T-cell (primary cell): ENCODE measurements around the gene AKAP5. TPM values are rescaled to one million over a fixed set of nuclear protein-coding genes. Genes with fewer than 3 reads are reported as not detected.

ENCODE experiments used
- ATAC-seq, 4 experiments: fragments of 200-7000 bp in 3 of 4; fragments of 150-1000 bp in 1 of 4; cut with Tn5 transposase; replicated peaks in 1 of 4; 1 replicate in 3 of 4; 2 replicates in 1 of 4; pipeline ENCODE4 v1.10.0; 2021; ENCODE audit warnings: moderate library complexity in 3 of 4, mild to moderate bottlenecking in 2 of 4, moderate number of reproducible peaks in 1 of 4
- CTCF ChIA-PET, 2 donors: fragments of 300-600 bp; sonication (Branson Sonifier 250); formaldehyde crosslinking; loops; one replicate each; lab custom pipeline; 2022; ENCODE audit warnings: antibody characterized with exemption in 2 of 2; lab: Charles Lee
- POLR2A ChIA-PET, 2 donors: fragments of 300-600 bp; sonication (Branson Sonifier 250); formaldehyde crosslinking; loops; one replicate each; lab custom pipeline; 2022; ENCODE audit warnings: antibody characterized with exemption in 2 of 2; lab: Charles Lee
- DNase-seq, 35 experiments: peaks; one replicate each; pipeline versions ENCODE4 v3.0.0 to v3.0.0-alpha.2; 2013 to 2023
- H3K27ac ChIP-seq: one replicate; pipeline ENCODE4 v1.5.1; 2013; ENCODE audit warnings: low read length
- H3K27me3 ChIP-seq, 2 experiments: replicated peaks in 1 of 2; 1 replicate in 1 of 2; 2 replicates in 1 of 2; pipeline versions ENCODE4 v1.6.1 to v1.7.0; 2013; ENCODE audit warnings: low read length in 1 of 2, mixed read lengths in 1 of 2; ENCODE audit not compliant: control insufficient read depth in 2 of 2, insufficient read depth in 2 of 2; ENCODE audit errors: extremely low read depth in 1 of 2
- H3K36me3 ChIP-seq, 2 donors: 1 replicate in 1 of 2; 2 replicates in 1 of 2; pipeline versions ENCODE4 v1.6.1 to v1.7.0; 2013; ENCODE audit warnings: low read length in 1 of 2; ENCODE audit not compliant: control insufficient read depth in 2 of 2, insufficient read depth in 1 of 2; ENCODE audit errors: extremely low read depth in 1 of 2
- H3K4me1 ChIP-seq, 2 experiments: 1 replicate in 1 of 2; 2 replicates in 1 of 2; pipeline versions ENCODE4 v1.6.1 to v1.7.0; 2013; ENCODE audit warnings: low read length in 2 of 2, mixed read lengths in 1 of 2; ENCODE audit not compliant: insufficient read depth in 2 of 2, control insufficient read depth in 1 of 2; ENCODE audit errors: extremely low read depth in 1 of 2
- H3K4me3 ChIP-seq, 2 donors: 1 replicate in 1 of 2; 2 replicates in 1 of 2; pipeline versions ENCODE4 v1.5.1 to v1.7.0; 2013; ENCODE audit warnings: mild to moderate bottlenecking in 2 of 2, low read length in 1 of 2, moderate library complexity in 1 of 2; ENCODE audit not compliant: control insufficient read depth in 1 of 2; ENCODE audit errors: extremely low read depth in 1 of 2
- H3K9me3 ChIP-seq: 2 replicates; pipeline ENCODE4 v1.7.0; 2013
- H3K27ac Mint-ChIP-seq, 2 donors: one replicate each; pipeline ENCODE4 v1.8.0; 2020 to 2021; ENCODE audit warnings: mild to moderate bottlenecking in 2 of 2, mixed read lengths in 2 of 2
- H3K27me3 Mint-ChIP-seq, 2 donors: one replicate each; pipeline ENCODE4 v1.8.0; 2021 to 2022; ENCODE audit warnings: mixed read lengths in 2 of 2
- H3K36me3 Mint-ChIP-seq: one replicate; pipeline ENCODE4 v1.8.0; 2021; ENCODE audit warnings: mixed read lengths
- H3K4me1 Mint-ChIP-seq, 3 donors: one replicate each; pipeline ENCODE4 v1.8.0; 2020 to 2022; ENCODE audit warnings: mixed read lengths in 3 of 3, mild to moderate bottlenecking in 1 of 3
- H3K4me3 Mint-ChIP-seq, 3 donors: one replicate each; pipeline ENCODE4 v1.8.0; 2020 to 2022; ENCODE audit warnings: mild to moderate bottlenecking in 3 of 3, mixed read lengths in 3 of 3, moderate library complexity in 3 of 3
- H3K9me3 Mint-ChIP-seq, 3 donors: one replicate each; pipeline ENCODE4 v1.8.0; 2020 to 2022; ENCODE audit warnings: mixed read lengths in 3 of 3
- WGBS: methylation state at CpG from one replicate; pipeline ENCODE4 v1.1.5; 2013; ENCODE audit warnings: missing lambda C conversion rate; ENCODE audit not compliant: insufficient coverage; 5-methylcytosine and 5-hydroxymethylcytosine counted together
- total RNA-seq, 35 experiments: library from RNA in 6 of 35; stranded (reverse) in 6 of 35; fragments of 120-200 nt in 1 of 35; gene quantifications; one replicate each; pipeline versions ENCODE4 v1.2.1 to v1.2.4 and lab custom pipeline; 2013 to 2026

Gene AKAP5
- total RNA-seq, 5 donors from 2014 or later (not counting 1 experiment from before 2014, with no cell fraction given), result 0.26 to 2.0 (median 0.55) TPM

GRCh38 chr14:64439141-64439540 is 26.2 kb upstream of the AKAP5 start:
- Mint-ChIP-seq H3K27me3 (no peaks in the 10 kb centered on the region), H3K9me3 (no peaks in the 10 kb centered on the region), H3K4me1 (peaks cover 8 to 22% (median 18%) of the 10 kb centered on the region in 3 donors), H3K27ac (peak overlapping the region in 1 of 2 donors; percentile 28), H3K36me3 (peaks cover 57% of the 10 kb centered on the region), H3K4me3 (no peak overlapping the region)
- ATAC-seq (no peak), DNase-seq (no peak)
- Histone ChIP-seq H3K27ac (no peak overlapping the region), H3K36me3 (peaks cover 4 to 46% of the 10 kb centered on the region in 2 donors), H3K4me3 (no peak overlapping the region), H3K4me1 (peaks cover 0 to 2% of the 10 kb centered on the region in 2 experiments), H3K9me3 (no peaks in the 10 kb centered on the region), H3K27me3 (no peaks in the 10 kb centered on the region)
- POLR2A ChIA-PET, result no interaction called here
- WGBS, result 100% methylated on average over 1 of the region's 6 CpGs
- CTCF ChIA-PET, result no interaction called here

- CTCF ChIA-PET, result interaction anchor here in 1 of 2 donors (1.0 kb wide), 1 partner anchor 10 kb away, joined by 3 read pairs; no protein-coding TSS in a partner anchor
- Histone ChIP-seq H3K36me3 (peaks cover 7 to 42% of the 10 kb centered on the region in 2 donors), H3K4me1 (peaks cover 8 to 16% of the 10 kb centered on the region in 2 experiments), H3K9me3 (no peaks in the 10 kb centered on the region), H3K27ac (no peak overlapping the region), H3K4me3 (no peak overlapping the region), H3K27me3 (no peaks in the 10 kb centered on the region)
- peaks cover 47% of the 10 kb centered on the region for H3K36me3 Mint-ChIP-seq
- ATAC-seq, result no peak
- H3K27me3 Mint-ChIP-seq, result no peaks in the 10 kb centered on the region
- H3K9me3 Mint-ChIP-seq, result no peaks in the 10 kb centered on the region
- H3K4me3 Mint-ChIP-seq, result no peak overlapping the region
- H3K4me1 Mint-ChIP-seq, result peaks cover 22 to 36% (median 31%) of the 10 kb centered on the region in 3 donors
- 100% methylated on average over 2 of the region's 3 CpGs for WGBS
- DNase-seq, result no peak
- POLR2A ChIA-PET, result interaction anchor here in 1 of 2 donors (0.7 kb wide), 1 partner anchor 814 kb away, joined by 4 read pairs; no protein-coding TSS in a partner anchor
- no peak overlapping the region for H3K27ac Mint-ChIP-seq
Observed at GRCh38 chr14:64440494-64440893, 24.8 kb upstream of the AKAP5 start.

GRCh38 chr14:64442300-64442988 is 22.9 kb upstream of the AKAP5 start:
- H3K9me3 ChIP-seq, result no peaks in the 10 kb centered on the region
- no peaks in the 10 kb centered on the region for H3K27me3 ChIP-seq
- peaks cover 8 to 27% of the 10 kb centered on the region in 2 experiments for H3K4me1 ChIP-seq
- Mint-ChIP-seq H3K4me3 (no peak overlapping the region), H3K36me3 (peaks cover 38% of the 10 kb centered on the region), H3K27me3 (no peaks in the 10 kb centered on the region), H3K9me3 (no peaks in the 10 kb centered on the region), H3K4me1 (peaks cover 26 to 42% (median 37%) of the 10 kb centered on the region in 3 donors), H3K27ac (no peak overlapping the region)
- ATAC-seq (no peak), DNase-seq (no peak)
- WGBS, result 92% methylated on average over 16 of the region's 17 CpGs
- H3K4me3 ChIP-seq, result no peak overlapping the region
- POLR2A ChIA-PET, result no interaction called here
- CTCF ChIA-PET, result interaction anchor here in 1 of 2 donors (1.2 kb wide), 1 partner anchor 12 kb away, joined by 5 read pairs; no protein-coding TSS in a partner anchor
- no peak overlapping the region for H3K27ac ChIP-seq
- H3K36me3 ChIP-seq, result peaks cover 7 to 31% of the 10 kb centered on the region in 2 donors

- DNase-seq, result no peak
- H3K27ac Mint-ChIP-seq, result peak overlapping the region in 1 of 2 donors; percentile 1
- peaks cover 32% of the 10 kb centered on the region for H3K36me3 Mint-ChIP-seq
- H3K27me3 ChIP-seq, result no peaks in the 10 kb centered on the region
- 90% methylated on average over 7 of the region's 11 CpGs for WGBS
- H3K4me3 ChIP-seq, result no peak overlapping the region
- H3K27ac ChIP-seq, result peak overlapping the region; percentile 55
- H3K27me3 Mint-ChIP-seq, result no peaks in the 10 kb centered on the region
- H3K4me1 ChIP-seq, result peaks cover 8 to 29% of the 10 kb centered on the region in 2 experiments
- peaks cover 26 to 38% (median 37%) of the 10 kb centered on the region in 3 donors for H3K4me1 Mint-ChIP-seq
- ATAC-seq, result no peak
- H3K4me3 Mint-ChIP-seq, result no peak overlapping the region
- ChIA-PET CTCF (interaction anchor here in 1 of 2 donors (0.6 kb wide), 1 partner anchor 84 kb away, joined by 3 read pairs; no protein-coding TSS in a partner anchor), POLR2A (no interaction called here)
- H3K9me3 ChIP-seq, result no peaks in the 10 kb centered on the region
- no peaks in the 10 kb centered on the region for H3K9me3 Mint-ChIP-seq
- peaks cover 6 to 30% of the 10 kb centered on the region in 2 donors for H3K36me3 ChIP-seq
Observed at GRCh38 chr14:64444140-64444539, 21.2 kb upstream of the AKAP5 start.

GRCh38 chr14:64444984-64445845 is 20.1 kb upstream of the AKAP5 start:
- Mint-ChIP-seq H3K27me3 (no peaks in the 10 kb centered on the region), H3K36me3 (peaks cover 30% of the 10 kb centered on the region), H3K27ac (peak overlapping the region; percentile 79 to 83), H3K4me1 (peaks cover 26 to 40% (median 36%) of the 10 kb centered on the region in 3 donors), H3K9me3 (no peaks in the 10 kb centered on the region), H3K4me3 (peak overlapping the region in 1 of 3 donors; percentile 20)
- Histone ChIP-seq H3K4me1 (peaks cover 8 to 32% of the 10 kb centered on the region in 2 experiments), H3K9me3 (no peaks in the 10 kb centered on the region), H3K4me3 (no peak overlapping the region), H3K27ac (peak overlapping the region; percentile 55), H3K36me3 (peaks cover 5 to 31% of the 10 kb centered on the region in 2 donors), H3K27me3 (no peaks in the 10 kb centered on the region)
- WGBS, result no CpG with 5 or more reads among the region's 7 CpGs
- ATAC-seq, result peak; percentile 60 to 86 (median 78)
- POLR2A ChIA-PET, result interaction anchor here (0.5 to 1.0 kb wide), 2 partner anchors 14 to 86 kb away, joined by 3 to 6 read pairs; no protein-coding TSS in a partner anchor
- CTCF ChIA-PET, result interaction anchor here in 1 of 2 donors (0.5 to 1.5 kb wide), 7 partner anchors 16 to 982 kb away, joined by 3 to 11 read pairs (median 3); no protein-coding TSS in a partner anchor
- DNase-seq, result peak in 19 of 35 experiments; percentile 2 to 71 (median 12)
